22Rv1 (cell line): ENCODE measurements around the gene C1orf115.
A peak's percentile ranks its signal among the peaks of the same experiment; 100 is the strongest.
"Not testable (repeated sequence)": the region's sequence is repeated elsewhere in the genome, so short reads cannot be mapped to it uniquely, and the experiment has no call there.

Experiments used
- H3K27ac ChIP-seq: fragments of 450-650 bp; 2 replicates; pipeline ENCODE4 v1.5.1; 2017
- CTCF ChIP-seq: fragments of 450-650 bp; IDR thresholded peaks from 2 replicates; pipeline ENCODE4 v1.5.1; 2017; ENCODE audit warnings: mild to moderate bottlenecking
- ZFX ChIP-seq: fragments of 450-650 bp; IDR thresholded peaks from 2 replicates; pipeline ENCODE4 v1.6.1; 2017; ENCODE audit warnings: antibody characterized with exemption, borderline replicate concordance

C1orf115 gene

GRCh38 chr1:220708936-220709801, 19.0 kb downstream of the C1orf115 start:
- TF ChIP-seq CTCF (no peak), ZFX (no peak)

DNA sequence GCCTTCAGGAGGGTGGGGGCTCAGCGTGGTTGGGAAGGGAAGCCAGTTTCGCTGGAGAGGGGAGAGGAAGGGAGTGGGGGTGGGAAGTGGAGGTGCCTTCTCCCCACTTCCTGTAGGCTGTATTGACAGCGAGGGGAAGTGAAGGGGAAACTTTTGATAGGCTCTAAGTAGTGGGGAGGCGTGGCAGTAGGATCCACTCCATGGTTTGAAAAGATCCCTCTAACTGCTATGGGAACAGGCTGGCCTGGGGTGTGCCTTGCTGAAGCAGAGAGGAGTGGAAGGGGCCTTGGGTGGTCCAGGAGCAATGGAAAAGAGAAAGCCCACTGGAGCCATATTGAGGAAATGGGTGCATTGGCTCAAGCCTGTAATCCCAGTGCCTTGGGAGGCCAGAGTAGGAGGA, 20.2 kb downstream of the C1orf115 start:
- TF ChIP-seq CTCF (no peak), ZFX (no peak)
- no peak overlapping the region for H3K27ac ChIP-seq

More at GRCh38 chr1:220708936-220709801, 19.0 kb downstream of the C1orf115 start:
- no peak overlapping the region for H3K27ac ChIP-seq

- TF ChIP-seq CTCF: no peak
- TF ChIP-seq ZFX: no peak
Observed at GRCh38 chr1:220711056-220711809, 21.1 kb downstream of the C1orf115 start.

DNA sequence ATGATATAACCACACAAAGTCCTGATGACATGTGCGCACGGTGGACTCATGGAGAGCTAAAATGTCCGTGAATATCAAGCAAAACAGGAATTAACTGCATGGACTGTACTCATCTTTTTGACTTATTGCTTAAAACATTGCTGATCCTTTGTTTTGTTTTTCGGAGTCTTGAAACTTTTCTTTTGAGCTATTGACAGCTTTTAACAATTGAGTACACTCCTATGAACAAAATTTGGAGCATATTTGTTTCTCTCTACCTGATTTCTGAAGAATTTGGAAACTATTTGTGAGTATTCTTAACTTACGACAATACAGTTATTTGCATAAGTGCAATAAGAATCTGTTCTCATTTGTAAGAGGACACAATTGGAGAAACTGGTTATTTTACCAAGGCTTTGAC, 25.8 kb downstream of the C1orf115 start:
- not testable (repeated sequence) for H3K27ac ChIP-seq

More at GRCh38 chr1:220711056-220711809, 21.1 kb downstream of the C1orf115 start:
- no peak overlapping the region for H3K27ac ChIP-seq

GRCh38 chr1:220717800-220718640, 27.9 kb downstream of the C1orf115 start:
- H3K27ac ChIP-seq: no peak overlapping the region
- TF ChIP-seq CTCF (no peak), ZFX (no peak)

DNA sequence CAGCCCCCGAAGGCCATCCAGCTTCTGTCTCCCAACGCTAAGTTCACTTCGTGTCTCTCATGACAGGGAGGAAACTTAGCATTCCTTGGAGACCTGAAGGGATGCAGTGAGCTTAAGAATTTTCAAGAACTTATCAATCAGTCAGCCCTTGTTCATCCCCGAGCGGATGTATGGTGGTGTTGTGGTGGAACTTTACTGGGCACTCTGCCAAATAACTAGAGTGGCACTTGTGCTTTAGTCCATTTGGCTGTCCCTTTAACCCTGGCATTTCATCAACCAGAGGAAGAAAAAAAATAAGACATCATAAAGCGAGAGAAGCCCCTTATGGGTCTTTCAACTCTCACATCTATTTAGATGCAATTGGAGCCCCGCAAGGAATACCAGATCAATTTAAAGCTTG, 31.1 kb downstream of the C1orf115 start:
- H3K27ac ChIP-seq: not testable (repeated sequence)

DNA sequence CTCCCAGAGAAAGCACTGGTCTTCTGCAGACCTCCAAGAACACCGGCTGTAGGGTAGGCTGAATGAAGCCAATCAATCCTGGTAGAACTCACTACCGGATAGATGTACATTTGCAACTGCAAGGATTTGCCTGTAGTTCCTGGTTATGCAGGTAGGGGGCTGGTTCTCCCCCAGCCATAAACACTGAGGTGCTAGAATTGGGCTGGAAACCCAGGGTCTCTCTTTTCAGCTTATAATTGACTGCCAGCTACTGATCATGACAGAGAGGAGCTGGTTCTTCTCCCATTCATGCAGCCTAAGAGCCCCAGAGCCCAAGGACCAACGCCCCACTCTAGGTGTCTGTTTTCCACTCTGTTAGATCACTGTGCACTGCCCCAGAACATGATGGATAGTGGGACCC, 36.5 kb downstream of the C1orf115 start:
- H3K27ac ChIP-seq: no peak overlapping the region
- peak; percentile 54 for TF ChIP-seq CTCF
- TF ChIP-seq ZFX: no peak
